ENCODE data around the gene DGCR2. TPM values are rescaled to one million over a fixed set of nuclear protein-coding genes. Genes with fewer than 3 reads are reported as not detected.
"Not testable (repeated sequence)": the region's sequence is repeated elsewhere in the genome, so short reads cannot be mapped to it uniquely, and the experiment has no call there.

The DGCR2 gene
- total RNA-seq, 1 donor from 2014 or later = 36.3 TPM

- intact Hi-C loops (cut with micrococcal nuclease) = no loop called here
Measured at GRCh38 chr22:19063581-19064353, 58.4 kb downstream of the DGCR2 start.

GRCh38 chr22:19062943-19063308 is 59.3 kb downstream of the DGCR2 start:
- intact Hi-C loops (cut with micrococcal nuclease) = no loop called here

- intact Hi-C loops (cut with micrococcal nuclease) = no loop called here
Measured at GRCh38 chr22:19062139-19062942, 59.9 kb downstream of the DGCR2 start.

- intact Hi-C loops (cut with micrococcal nuclease) = no loop called here
Measured at GRCh38 chr22:19061471-19062138, 60.6 kb downstream of the DGCR2 start.

- intact Hi-C loops (cut with micrococcal nuclease) = no loop called here
Measured at GRCh38 chr22:19060356-19061009, 61.7 kb downstream of the DGCR2 start.

- intact Hi-C loops (cut with micrococcal nuclease) = no loop called here
Measured at GRCh38 chr22:19059481-19060278, 62.5 kb downstream of the DGCR2 start.

GRCh38 chr22:19058713-19059451 is 63.3 kb downstream of the DGCR2 start:
- intact Hi-C loops (cut with micrococcal nuclease) = no loop called here

GRCh38 chr22:19057999-19058491 is 64.2 kb downstream of the DGCR2 start:
- intact Hi-C loops (cut with micrococcal nuclease) = no loop called here

- intact Hi-C loops (cut with micrococcal nuclease) = no loop called here
Measured at GRCh38 chr22:19057539-19057938, 64.7 kb downstream of the DGCR2 start.

- intact Hi-C loops (cut with micrococcal nuclease) = no loop called here
Measured at GRCh38 chr22:19056951-19057401, 65.2 kb downstream of the DGCR2 start.

- intact Hi-C loops (cut with micrococcal nuclease) = no loop called here
Measured at GRCh38 chr22:19055801-19056200, 66.4 kb downstream of the DGCR2 start.

GRCh38 chr22:19052941-19053541 is 69.2 kb downstream of the DGCR2 start:
- intact Hi-C loops (cut with micrococcal nuclease) = no loop called here

- intact Hi-C loops (cut with micrococcal nuclease) = no loop called here
Measured at GRCh38 chr22:19051381-19052072, 70.7 kb downstream of the DGCR2 start.

GRCh38 chr22:19050847-19051246 is 71.4 kb downstream of the DGCR2 start:
- intact Hi-C loops (cut with micrococcal nuclease) = not testable (repeated sequence)

- intact Hi-C loops (cut with micrococcal nuclease) = no loop called here
Measured at GRCh38 chr22:19050117-19050516, 72.1 kb downstream of the DGCR2 start.

- intact Hi-C loops (cut with micrococcal nuclease) = no loop called here
Measured at GRCh38 chr22:19048531-19048930, 73.7 kb downstream of the DGCR2 start.

- intact Hi-C loops (cut with micrococcal nuclease) = no loop called here
Measured at GRCh38 chr22:19047993-19048392, 74.2 kb downstream of the DGCR2 start.

GRCh38 chr22:19046719-19047609 is 75.2 kb downstream of the DGCR2 start:
- intact Hi-C loops (cut with micrococcal nuclease) = no loop called here

All from T-helper 1 cell treated with Interleukin-12 subunit alpha and Interleukin-12 subunit beta and Interleukin-4 antibody, amounts not matched to agents 30 ng/mL and 1 ng/mL, for 36 hours (primary cell).